NT2/D1 (cell line): ENCODE measurements around the gene ITPR2.

Source experiments
- SUZ12 ChIP-seq: IDR thresholded peaks from 2 replicates; pipeline ENCODE4 v1.6.1; 2011; ENCODE audit not compliant: insufficient read length, insufficient read depth; ENCODE audit errors: extremely low read depth
- YY1 ChIP-seq: IDR thresholded peaks from 2 replicates; pipeline ENCODE4 v1.6.1; 2011; ENCODE audit not compliant: insufficient read length, insufficient read depth

DNA sequence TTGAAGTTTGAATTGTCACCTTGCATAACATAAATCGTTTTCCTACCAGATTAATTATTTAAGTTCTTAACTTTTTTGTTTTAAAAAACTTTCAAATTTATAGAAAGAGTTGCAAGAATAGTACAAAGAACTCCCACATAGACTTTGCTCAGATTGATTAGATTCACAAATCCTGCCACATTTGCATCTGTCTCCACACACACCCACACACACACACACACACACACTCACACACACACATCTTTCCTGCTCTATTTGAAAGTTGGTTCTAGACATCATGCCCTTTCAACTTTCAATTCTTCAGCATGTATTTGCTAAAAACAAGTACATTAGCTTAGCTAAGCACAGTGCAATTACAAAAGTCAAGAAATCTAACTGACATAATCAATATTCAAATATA, 184.0 kb downstream of the ITPR2 start:
- TF ChIP-seq YY1, result no peak
- no peak for TF ChIP-seq SUZ12
